Activated naive CD4-positive, alpha-beta T cell treated with anti-CD3 and anti-CD28 coated beads, Interleukin-2, amount 10 ng/mL, durations not matched to agents 7 days and 5 days (primary cell): Measurements from ENCODE around the gene GMEB2.
"Not testable (repeated sequence)": the region's sequence is repeated elsewhere in the genome, so short reads cannot be mapped to it uniquely, and the experiment has no call there.

ENCODE experiments used
- CTCF ChIA-PET: fragments of 350-600 bp; sonication (Branson Sonifier 250); formaldehyde crosslinking; loops from one replicate; lab custom pipeline; 2021; ENCODE audit warnings: antibody characterized with exemption; lab: Charles Lee
- DNase-seq: peaks from one replicate; pipeline ENCODE4 v3.0.0-alpha.2; 2020
- H3K27ac Mint-ChIP-seq: one replicate; pipeline ENCODE4 v1.8.0; 2021; ENCODE audit warnings: mild to moderate bottlenecking, moderate library complexity, mixed read lengths
- H3K27me3 Mint-ChIP-seq: one replicate; pipeline ENCODE4 v1.8.0; 2021; ENCODE audit warnings: mild to moderate bottlenecking, mixed read lengths
- H3K36me3 Mint-ChIP-seq: one replicate; pipeline ENCODE4 v1.8.0; 2021; ENCODE audit warnings: mixed read lengths
- H3K4me1 Mint-ChIP-seq: one replicate; pipeline ENCODE4 v1.8.0; 2021; ENCODE audit warnings: mixed read lengths
- H3K4me3 Mint-ChIP-seq: one replicate; pipeline ENCODE4 v1.8.0; 2021; ENCODE audit warnings: mild to moderate bottlenecking, moderate library complexity, mixed read lengths
- H3K9me3 Mint-ChIP-seq: one replicate; pipeline ENCODE4 v1.8.0; 2021; ENCODE audit warnings: mixed read lengths

The GMEB2 gene

GRCh38 chr20:63626424-63627128 lies at the start of gene GMEB2:
Gene GMEB2 (minus strand): TSS chr20:63627101. CDS start chr20:63619397, 7,704 bp downstream.
- Mint-ChIP-seq H3K27ac (peak within 1 kb of the TSS; percentile 98), H3K9me3 (no peaks in the 10 kb centered on the region), H3K4me1 (peaks cover 44% of the 10 kb centered on the region), H3K27me3 (no peaks in the 10 kb centered on the region), H3K4me3 (peak within 1 kb of the TSS; percentile 99), H3K36me3 (peaks cover 33% of the 10 kb centered on the region)
- CTCF ChIA-PET: interaction anchor here (0.7 to 2.4 kb wide), 4 partner anchors 8 to 89 kb away, joined by 3 to 17 read pairs (median 3); partner anchors contain the start of gene PTK6
- DNase-seq: peak; percentile 74

GRCh38 chr20:63675681-63676368 lies 48.9 kb upstream of the GMEB2 start:
- peaks cover 12% of the 10 kb centered on the region for H3K36me3 Mint-ChIP-seq
- H3K27me3 Mint-ChIP-seq: no peaks in the 10 kb centered on the region
- CTCF ChIA-PET: no interaction called here
- no peak for DNase-seq
- H3K27ac Mint-ChIP-seq: peak overlapping the region; percentile 19
- H3K4me3 Mint-ChIP-seq: no peak overlapping the region
- H3K9me3 Mint-ChIP-seq: no peaks in the 10 kb centered on the region
- no peaks in the 10 kb centered on the region for H3K4me1 Mint-ChIP-seq

- H3K4me3 Mint-ChIP-seq: no peak overlapping the region
- CTCF ChIA-PET: no interaction called here
- no peaks in the 10 kb centered on the region for H3K9me3 Mint-ChIP-seq
- H3K36me3 Mint-ChIP-seq: peaks cover 17% of the 10 kb centered on the region
- no peak for DNase-seq
- H3K4me1 Mint-ChIP-seq: no peaks in the 10 kb centered on the region
- H3K27me3 Mint-ChIP-seq: no peaks in the 10 kb centered on the region
- H3K27ac Mint-ChIP-seq: no peak overlapping the region
Measured at GRCh38 chr20:63673951-63674350, 47.0 kb upstream of the GMEB2 start.

GRCh38 chr20:63672666-63673065 lies 45.8 kb upstream of the GMEB2 start:
- Mint-ChIP-seq H3K4me1 (no peaks in the 10 kb centered on the region), H3K27ac (peak overlapping the region; percentile 24), H3K9me3 (no peaks in the 10 kb centered on the region), H3K4me3 (no peak overlapping the region), H3K27me3 (no peaks in the 10 kb centered on the region), H3K36me3 (peaks cover 23% of the 10 kb centered on the region)
- no peak for DNase-seq
- CTCF ChIA-PET: no interaction called here

GRCh38 chr20:63671695-63672094 lies 44.8 kb upstream of the GMEB2 start:
- H3K9me3 Mint-ChIP-seq, H3K4me1 Mint-ChIP-seq, H3K27me3 Mint-ChIP-seq, CTCF ChIA-PET, DNase-seq, H3K4me3 Mint-ChIP-seq, H3K27ac Mint-ChIP-seq: not testable (repeated sequence)
- H3K36me3 Mint-ChIP-seq: peaks cover 20% of the 10 kb centered on the region

- Mint-ChIP-seq H3K27me3 (no peaks in the 10 kb centered on the region), H3K36me3 (peaks cover 16% of the 10 kb centered on the region), H3K4me3 (no peak overlapping the region), H3K27ac (no peak overlapping the region), H3K4me1 (no peaks in the 10 kb centered on the region), H3K9me3 (no peaks in the 10 kb centered on the region)
- DNase-seq: no peak
- CTCF ChIA-PET: interaction anchor here (1.2 kb wide), 1 partner anchor 10 kb away, joined by 4 read pairs; the partner anchor contains the start of gene RTEL1
Measured at GRCh38 chr20:63668351-63668750, 41.5 kb upstream of the GMEB2 start.

- Mint-ChIP-seq H3K4me1 (no peaks in the 10 kb centered on the region), H3K27me3 (no peaks in the 10 kb centered on the region), H3K9me3 (no peaks in the 10 kb centered on the region), H3K27ac (no peak overlapping the region), H3K4me3 (no peak overlapping the region), H3K36me3 (peaks cover 16% of the 10 kb centered on the region)
- CTCF ChIA-PET: interaction anchor here (1.2 kb wide), 1 partner anchor 10 kb away, joined by 4 read pairs; the partner anchor contains the start of gene RTEL1
- DNase-seq: no peak
Measured at GRCh38 chr20:63667858-63668257, 41.0 kb upstream of the GMEB2 start.

GRCh38 chr20:63665708-63666107 lies 38.8 kb upstream of the GMEB2 start:
- Mint-ChIP-seq H3K27ac (no peak overlapping the region), H3K36me3 (peaks cover 17% of the 10 kb centered on the region), H3K4me3 (no peak overlapping the region), H3K4me1 (no peaks in the 10 kb centered on the region), H3K9me3 (no peaks in the 10 kb centered on the region), H3K27me3 (no peaks in the 10 kb centered on the region)
- CTCF ChIA-PET: no interaction called here
- no peak for DNase-seq

GRCh38 chr20:63664861-63665594 lies 38.1 kb upstream of the GMEB2 start:
- CTCF ChIA-PET: no interaction called here
- Mint-ChIP-seq H3K36me3 (peaks cover 17% of the 10 kb centered on the region), H3K9me3 (no peaks in the 10 kb centered on the region), H3K27ac (no peak overlapping the region), H3K4me1 (peaks cover under 1% of the 10 kb centered on the region), H3K27me3 (no peaks in the 10 kb centered on the region), H3K4me3 (no peak overlapping the region)
- DNase-seq: no peak

GRCh38 chr20:63664143-63664851 lies 37.4 kb upstream of the GMEB2 start:
- Mint-ChIP-seq H3K4me3 (no peak overlapping the region), H3K4me1 (peaks cover 8% of the 10 kb centered on the region), H3K27ac (no peak overlapping the region), H3K9me3 (no peaks in the 10 kb centered on the region), H3K36me3 (peaks cover 16% of the 10 kb centered on the region), H3K27me3 (no peaks in the 10 kb centered on the region)
- CTCF ChIA-PET: no interaction called here
- DNase-seq: no peak

- H3K36me3 Mint-ChIP-seq: peaks cover 11% of the 10 kb centered on the region
- no peak overlapping the region for H3K4me3 Mint-ChIP-seq
- DNase-seq: no peak
- H3K27ac Mint-ChIP-seq: no peak overlapping the region
- H3K9me3 Mint-ChIP-seq: no peaks in the 10 kb centered on the region
- H3K27me3 Mint-ChIP-seq: no peaks in the 10 kb centered on the region
- CTCF ChIA-PET: no interaction called here
- H3K4me1 Mint-ChIP-seq: peaks cover 16% of the 10 kb centered on the region
Measured at GRCh38 chr20:63663332-63664066, 36.6 kb upstream of the GMEB2 start.

- H3K4me1 Mint-ChIP-seq: peaks cover 21% of the 10 kb centered on the region
- no peak overlapping the region for H3K4me3 Mint-ChIP-seq
- H3K36me3 Mint-ChIP-seq: peaks cover 6% of the 10 kb centered on the region
- CTCF ChIA-PET: no interaction called here
- peaks cover 5% of the 10 kb centered on the region for H3K27me3 Mint-ChIP-seq
- no peak for DNase-seq
- H3K9me3 Mint-ChIP-seq: no peaks in the 10 kb centered on the region
- no peak overlapping the region for H3K27ac Mint-ChIP-seq
Measured at GRCh38 chr20:63662813-63663189, 35.9 kb upstream of the GMEB2 start.

- Mint-ChIP-seq H3K4me3 (no peak overlapping the region), H3K27ac (no peak overlapping the region), H3K9me3 (no peaks in the 10 kb centered on the region), H3K36me3 (peaks cover 6% of the 10 kb centered on the region), H3K27me3 (peaks cover 6% of the 10 kb centered on the region), H3K4me1 (peaks cover 24% of the 10 kb centered on the region)
- DNase-seq: no peak
- CTCF ChIA-PET: no interaction called here
Measured at GRCh38 chr20:63661959-63662812, 35.3 kb upstream of the GMEB2 start.
